M059J (cell line): Measurements from ENCODE around the gene GALNT7. TPM values are rescaled to one million over a fixed set of nuclear protein-coding genes. Genes with fewer than 3 reads are reported as not detected.

Experiments
- DNase-seq: peaks from one replicate; pipeline ENCODE4 v3.0.0-alpha.2; 2012; ENCODE audit warnings: low read depth
- total RNA-seq: library from RNA; depleted of rRNA; stranded (reverse); fragments of >200 nt; shearing (Covaris generic); gene quantifications from 2 replicates; pipeline ENCODE4 v1.2.3, GENCODE V29; 2014

GALNT7 gene
- total RNA-seq, 1 experiment from 2014 or later = 37.6 TPM

DNA sequence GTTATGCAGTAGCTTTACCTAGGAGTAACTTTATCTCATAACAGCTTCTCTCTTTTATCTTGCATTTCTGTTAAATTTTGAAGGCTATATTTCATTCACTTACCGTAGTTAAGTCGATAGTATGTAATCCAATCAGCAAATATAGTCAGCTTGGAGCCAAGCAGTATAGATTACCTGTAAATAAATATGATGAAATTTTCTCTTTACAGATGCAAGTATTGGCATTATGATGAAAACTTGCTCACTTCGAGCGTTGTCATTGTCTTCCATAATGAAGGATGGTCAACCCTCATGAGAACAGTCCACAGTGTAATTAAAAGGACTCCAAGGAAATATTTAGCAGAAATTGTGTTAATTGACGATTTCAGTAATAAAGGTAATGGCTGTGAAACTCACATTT, 123.3 kb downstream of the GALNT7 start:
- no peak for DNase-seq

DNA sequence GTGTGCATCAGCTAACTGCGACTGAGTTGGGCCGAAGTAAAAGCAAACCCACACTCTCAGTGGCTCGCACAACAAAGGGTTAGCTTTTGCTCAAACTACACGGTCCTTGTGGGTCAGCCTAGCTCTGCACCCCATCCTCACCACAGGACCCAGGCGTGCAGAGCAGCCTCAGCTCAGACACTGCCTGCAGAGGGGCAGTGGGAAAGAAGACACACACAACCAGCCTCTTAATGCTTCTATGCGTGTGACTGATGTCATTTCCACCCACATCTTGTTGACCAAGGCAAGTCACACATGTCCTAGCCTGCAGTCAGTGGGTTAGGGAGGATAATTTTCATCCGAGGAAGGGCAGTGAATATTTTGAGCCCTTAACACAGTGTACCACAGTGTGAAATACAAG, 125.1 kb downstream of the GALNT7 start:
- no peak for DNase-seq

DNA sequence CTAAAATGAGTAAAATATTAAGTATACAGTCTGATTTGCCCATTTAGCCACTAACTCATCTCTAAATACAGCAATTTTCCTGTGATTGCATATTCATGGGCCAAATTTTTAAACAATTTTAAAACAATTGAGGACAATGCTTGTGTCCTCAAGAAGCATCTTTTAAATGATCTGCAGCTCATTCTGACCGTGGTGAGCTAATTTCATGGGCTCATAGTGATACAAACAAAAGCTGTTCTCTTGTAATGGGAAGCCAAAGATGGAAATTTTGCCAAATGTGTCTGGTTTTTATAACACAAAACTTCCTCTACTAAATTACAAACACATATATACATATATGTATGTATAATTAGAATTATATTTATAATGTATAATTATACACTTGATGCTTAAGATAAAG, 125.8 kb downstream of the GALNT7 start:
- no peak for DNase-seq

DNA sequence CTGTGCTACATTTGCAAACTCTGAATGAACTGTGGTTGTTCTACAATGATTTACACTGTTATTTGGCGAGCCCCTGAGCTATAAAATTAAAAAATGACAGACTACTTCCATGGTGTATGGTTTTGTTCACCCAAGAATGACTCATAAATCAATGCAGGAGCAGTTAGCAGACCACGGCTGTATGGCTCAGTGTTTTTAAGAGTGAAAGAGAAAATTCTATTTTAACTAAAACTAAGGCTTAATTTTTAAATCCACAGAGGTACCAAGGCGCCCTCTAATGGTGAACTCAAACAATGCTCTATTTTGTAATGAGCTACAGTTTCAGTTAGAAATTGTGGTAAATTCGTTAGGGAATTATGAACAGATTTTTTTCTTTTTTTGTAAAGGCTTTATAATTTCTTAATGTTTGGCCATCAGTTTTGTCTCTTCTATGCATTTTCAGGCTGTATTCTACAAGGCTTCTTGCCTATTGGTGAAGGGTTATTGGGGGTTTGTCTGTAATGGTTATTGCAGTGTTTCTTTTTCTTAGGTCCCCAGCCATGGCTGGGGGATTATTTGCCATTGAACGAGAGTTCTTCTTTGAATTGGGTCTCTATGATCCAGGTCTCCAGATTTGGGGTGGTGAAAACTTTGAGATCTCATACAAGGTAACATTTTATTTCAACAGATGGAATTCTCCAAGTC, 133.0 kb downstream of the GALNT7 start:
- DNase-seq = peak; percentile 53

DNA sequence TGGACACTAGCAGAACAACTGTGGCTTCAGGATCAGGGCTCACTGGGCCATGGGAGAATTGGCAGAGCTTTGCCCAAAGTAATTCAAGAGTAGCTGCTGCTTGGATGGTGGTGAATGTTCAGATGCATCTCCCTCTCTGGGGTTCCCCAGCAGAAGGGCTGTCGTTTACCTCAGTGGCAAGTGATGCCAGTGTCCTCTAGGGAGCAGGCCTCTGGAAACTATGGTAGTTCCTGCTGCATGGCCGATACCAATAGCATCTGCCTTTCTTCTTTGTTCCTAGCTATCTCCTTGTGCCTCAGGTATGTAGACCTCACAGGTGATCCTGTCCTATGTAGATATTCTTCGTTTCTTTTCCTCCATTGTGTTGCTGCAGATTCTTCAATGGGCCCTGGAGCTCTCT, 139.2 kb downstream of the GALNT7 start:
- DNase-seq = no peak

DNA sequence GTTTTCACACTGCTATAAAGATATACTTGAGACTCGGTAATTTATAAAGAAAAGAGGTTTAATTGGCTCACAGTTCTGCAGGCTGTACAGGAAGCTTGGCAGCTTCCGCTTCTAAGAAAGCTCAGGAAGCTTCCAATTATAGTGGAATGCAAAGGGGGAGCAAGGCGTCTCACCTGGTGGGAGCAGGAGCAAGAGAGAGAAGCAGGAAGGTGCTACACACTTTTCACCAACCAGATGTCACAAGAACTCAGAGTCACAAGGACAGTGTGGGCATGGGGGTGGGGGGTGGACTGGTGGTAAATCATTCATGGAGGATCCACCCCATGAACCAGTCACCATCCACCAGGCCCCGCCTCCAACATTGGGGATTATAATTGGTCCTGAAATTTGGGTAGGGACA, 142.8 kb downstream of the GALNT7 start:
- DNase-seq = no peak

DNA sequence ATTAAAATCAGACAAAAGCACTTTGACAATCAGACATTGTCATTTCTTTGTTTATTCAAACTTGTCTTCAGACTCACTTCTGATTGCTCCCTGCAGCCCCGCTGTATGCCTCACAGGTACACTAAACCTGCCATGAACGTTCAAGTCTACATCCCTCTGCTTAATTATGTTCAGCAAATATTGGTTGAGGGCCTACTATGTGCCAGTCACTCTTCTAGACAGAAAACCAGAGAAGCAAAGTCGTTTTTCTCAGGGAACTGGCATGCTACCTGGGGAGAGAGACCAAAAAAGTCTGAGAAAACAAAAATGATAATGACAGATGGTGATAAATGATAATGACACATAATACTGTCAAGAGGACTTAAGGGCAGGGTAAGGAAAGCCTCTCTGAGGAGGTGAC, 146.1 kb downstream of the GALNT7 start:
- no peak for DNase-seq

DNA sequence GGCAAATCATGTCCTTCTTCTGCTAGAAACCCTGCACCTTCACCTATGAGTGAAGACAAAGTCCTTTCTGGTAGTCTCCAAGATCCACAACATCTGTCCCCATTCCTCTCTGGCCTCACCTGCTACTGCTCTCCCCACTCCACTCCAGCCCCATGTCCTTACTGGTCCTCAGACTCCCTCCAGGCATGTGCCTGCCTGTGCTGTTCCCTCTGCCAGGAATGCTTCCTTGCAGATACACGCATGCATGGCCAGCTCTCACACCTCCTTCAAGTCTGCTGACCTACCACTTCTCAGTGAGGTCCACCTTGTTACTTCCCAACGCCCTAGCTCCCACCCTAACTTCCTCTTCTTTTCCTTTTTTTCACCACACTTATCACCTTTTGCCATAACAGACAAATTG, 147.4 kb downstream of the GALNT7 start:
- DNase-seq = no peak

DNA sequence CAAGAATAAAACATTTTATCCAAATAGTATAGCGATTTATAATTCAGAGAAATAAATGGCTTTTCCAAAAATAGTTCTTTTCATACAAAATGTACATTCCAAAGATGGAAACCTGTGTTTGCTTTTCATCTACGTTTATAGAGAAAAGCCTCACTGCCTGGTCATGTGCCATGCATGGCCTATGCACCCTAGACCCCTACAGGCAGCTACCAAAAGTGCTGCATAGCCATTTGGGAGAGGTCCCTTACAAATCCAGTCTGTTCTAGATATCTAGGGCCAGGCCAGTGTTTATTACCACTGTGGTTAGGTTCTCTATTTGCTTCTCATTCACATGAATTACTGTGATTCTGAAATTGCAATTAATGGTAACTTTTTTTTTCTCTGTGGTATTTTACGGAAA, 148.4 kb downstream of the GALNT7 start:
- DNase-seq = no peak

DNA sequence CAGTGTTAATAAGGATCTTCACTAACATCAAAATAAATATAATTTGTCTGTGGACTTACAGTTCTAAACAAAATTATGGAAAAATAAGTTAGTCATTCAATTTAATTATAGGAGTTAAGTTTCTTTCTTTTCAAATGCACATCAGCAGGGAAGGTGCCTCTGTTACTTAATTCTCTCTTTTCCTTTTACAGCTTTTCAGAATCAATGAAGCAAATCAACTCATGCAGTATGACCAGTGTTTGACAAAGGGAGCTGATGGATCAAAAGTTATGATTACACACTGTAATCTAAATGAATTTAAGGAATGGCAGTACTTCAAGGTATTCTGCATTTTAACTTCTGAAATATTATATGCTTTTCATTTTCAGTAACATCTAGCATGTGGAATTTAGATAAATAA, 149.6 kb downstream of the GALNT7 start:
- no peak for DNase-seq

DNA sequence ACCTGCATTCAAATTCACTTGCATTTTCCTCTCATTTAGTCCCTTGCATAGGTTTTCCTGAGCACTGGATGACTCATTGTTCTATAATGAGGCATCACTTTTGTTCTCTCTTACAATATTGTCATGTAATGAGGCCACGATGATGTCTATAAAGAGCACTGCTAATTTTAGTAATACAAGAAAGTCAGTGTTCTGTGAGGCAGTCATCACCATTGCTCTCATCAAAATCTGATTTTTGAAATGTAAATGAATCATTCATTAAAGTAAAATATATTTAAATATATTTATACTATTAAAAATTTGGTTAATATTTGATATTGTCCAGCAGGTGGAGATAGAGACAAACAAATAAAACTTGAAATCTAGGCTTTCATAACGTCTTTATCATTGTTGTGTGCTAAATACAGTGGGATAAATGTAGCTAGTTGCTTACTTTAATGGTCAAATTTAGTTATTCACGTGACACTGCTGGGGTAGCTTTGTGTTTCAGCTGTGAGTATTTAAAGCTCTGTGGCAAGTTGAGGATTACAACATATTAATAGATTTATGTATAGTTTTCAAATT, 150.1 kb downstream of the GALNT7 start:
- DNase-seq = peak; percentile 49

DNA sequence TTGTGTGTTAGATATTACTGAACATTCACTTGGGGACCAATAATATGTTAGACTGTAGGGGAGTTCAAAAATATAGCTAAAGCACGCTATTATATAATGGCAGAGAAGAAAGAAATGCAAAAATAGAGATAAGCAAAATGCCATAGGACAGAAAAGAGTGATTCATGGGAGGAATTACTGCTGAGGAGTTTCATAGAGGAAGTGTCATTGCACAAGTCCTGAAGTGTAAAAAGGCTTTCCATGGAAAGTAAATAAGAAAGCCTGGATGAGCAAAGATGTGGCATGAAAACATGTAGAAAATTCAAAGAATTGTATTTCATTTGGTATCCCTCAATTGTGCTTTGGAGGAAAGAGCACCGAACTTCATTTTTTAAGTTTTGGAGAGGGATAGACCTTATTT, 151.1 kb downstream of the GALNT7 start:
- DNase-seq = no peak

DNA sequence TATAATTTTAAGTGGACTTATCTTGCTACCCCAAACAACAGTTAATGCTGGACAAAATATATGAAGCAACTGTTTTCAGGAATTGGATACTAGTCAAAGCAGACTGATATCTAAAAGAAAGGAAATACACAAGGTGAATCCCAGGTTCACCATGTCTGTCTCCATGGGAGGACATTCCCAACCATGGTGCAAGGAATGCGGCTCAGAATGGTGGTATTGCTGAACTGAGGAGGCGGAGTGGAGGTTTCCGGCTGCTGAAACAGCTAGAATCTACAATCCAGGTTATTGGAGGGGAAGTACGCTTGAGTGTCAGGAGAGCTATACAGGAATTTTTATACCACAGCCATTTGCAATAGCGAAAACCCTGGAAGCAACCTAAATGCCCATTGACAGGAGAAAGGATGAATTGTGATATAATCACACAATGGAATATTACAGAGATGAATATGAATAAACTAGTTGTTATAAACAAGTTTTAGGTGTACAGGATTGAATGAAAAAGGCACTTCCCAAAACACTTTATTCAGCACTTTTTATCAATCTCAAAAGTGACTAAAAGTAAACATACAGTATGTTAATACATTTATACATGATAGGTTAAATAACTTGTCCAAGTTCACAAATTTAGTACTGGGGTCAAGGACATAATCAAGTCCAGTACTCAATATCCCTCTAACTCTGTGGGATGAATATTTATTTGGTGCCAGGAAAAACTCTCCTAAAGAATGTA, 156.6 kb downstream of the GALNT7 start:
- no peak for DNase-seq

DNA sequence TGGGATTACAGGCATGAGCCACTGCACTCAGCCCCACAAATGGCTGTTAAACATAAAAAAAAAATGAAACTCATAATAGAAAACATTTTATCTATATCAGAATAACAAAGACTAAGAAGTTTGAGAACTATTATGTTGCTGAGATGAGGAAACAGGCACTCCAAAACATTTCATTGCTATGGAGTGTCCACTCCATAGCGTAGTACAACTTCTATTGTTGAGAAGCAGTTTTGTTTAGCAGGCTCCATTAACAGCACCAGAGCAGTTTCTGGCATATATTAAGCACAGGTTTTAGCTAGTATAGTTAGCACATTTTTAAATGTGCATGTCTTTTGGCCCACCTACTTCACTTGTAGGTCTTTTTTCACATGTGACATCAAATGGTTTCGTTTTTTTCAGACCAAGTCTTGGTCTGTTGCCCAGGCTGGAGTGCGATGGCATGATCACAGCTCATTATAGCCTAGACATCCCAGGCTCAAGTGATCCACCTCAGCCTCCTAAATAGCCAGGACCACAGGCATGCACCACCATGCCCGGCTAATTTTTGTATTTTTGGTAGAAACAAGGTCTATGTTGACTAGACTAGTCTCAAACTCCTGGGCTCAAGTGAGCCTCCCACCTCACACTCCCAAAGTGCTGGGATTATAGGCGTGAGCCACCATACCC, 159.8 kb downstream of the GALNT7 start:
- DNase-seq = peak; percentile 25

DNA sequence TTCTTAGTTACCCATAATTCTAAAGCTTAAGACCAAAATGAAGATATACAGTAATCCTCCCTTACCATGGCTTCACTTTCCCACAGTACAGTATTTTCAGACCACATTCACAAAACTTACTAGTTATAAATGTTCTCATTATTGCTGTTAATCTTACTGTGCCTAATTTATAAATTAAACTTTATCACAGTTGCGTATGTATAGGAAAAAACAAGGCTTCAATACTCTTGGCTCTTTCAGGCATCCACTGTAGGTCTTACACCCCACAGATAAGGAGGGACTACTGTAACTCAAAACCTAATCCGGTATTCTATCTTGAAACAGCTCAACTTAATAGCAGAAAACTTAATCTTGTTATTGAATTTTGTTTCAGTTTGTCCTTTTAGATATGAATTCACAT, 162.0 kb downstream of the GALNT7 start:
- no peak for DNase-seq

DNA sequence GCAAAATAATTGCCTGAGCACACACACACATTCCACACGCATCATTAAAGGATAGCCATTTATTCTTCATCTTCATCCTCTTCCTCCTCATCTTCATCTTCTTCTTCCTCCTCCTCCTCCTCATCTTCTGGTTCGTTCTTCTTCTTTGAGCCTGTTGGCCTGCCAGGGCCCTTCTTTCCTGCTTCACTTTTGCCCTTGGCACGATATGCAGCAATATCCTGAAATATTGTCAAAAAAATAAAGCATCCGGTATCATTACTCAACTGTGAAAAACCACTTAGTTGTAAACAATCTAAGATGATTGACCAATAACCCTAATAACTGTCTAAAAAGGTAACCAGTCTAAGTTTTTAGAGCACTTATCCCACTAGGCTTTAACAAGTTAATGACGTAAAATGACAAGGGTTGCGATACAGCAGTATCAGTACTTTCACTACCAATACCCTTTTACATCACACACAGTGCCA, 163.4 kb downstream of the GALNT7 start:
- DNase-seq = peak; percentile 17

DNA sequence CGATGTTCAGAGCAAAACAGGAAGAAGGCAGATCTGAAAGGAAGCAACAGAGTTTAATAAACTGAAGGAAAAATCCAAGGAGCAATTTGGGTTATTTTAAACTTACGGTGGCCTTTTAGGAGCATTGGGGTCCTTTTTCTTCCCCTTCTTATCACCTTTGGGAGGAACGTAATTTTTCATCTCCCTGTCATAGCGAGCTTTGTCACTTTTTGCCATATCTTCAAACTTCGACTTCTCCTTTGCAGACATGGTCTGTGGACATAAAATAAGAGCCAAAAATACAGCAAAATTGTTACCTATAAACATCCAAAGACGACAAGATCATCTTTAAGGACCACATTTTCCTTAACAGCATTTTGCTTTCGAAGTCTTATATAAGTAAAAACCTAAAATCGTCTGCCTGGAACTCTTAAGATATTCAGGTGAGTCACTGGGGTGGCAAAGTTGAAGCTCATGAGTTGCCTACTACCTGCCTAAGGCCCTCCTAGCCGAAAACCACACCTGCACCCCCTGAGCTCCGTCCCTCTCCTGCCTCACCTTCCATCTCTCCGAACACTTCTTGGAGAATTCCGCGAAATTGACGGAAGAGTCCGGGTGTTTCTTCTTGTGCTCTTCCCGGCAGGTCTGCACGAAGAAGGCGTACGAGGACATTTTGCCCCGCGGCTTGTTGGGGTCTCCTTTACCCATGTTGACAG, 164.5 kb downstream of the GALNT7 start:
- DNase-seq = peak; percentile 31

DNA sequence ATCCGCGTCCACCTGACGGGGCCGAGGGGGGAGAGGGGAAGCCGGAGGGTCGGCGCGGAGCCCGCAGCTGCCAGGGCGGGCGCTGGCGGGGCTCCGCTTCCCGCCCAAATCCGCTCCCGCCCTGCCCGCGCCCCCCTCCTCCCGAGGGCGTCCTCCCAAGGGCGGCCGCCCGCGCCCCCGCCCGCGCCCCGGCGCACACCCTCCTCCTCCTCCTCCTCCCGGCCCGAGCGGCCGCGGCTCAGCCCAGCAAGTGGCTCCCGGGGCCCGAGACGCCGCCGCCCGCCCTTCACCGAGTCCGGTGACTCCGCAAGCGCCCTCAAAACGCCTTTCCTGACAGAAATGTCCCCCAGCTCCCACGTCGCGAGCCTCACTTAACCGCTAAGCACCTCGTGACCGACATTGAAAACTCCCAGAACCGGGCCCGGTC, 165.1 kb downstream of the GALNT7 start:
- DNase-seq = peak; percentile 27

DNA sequence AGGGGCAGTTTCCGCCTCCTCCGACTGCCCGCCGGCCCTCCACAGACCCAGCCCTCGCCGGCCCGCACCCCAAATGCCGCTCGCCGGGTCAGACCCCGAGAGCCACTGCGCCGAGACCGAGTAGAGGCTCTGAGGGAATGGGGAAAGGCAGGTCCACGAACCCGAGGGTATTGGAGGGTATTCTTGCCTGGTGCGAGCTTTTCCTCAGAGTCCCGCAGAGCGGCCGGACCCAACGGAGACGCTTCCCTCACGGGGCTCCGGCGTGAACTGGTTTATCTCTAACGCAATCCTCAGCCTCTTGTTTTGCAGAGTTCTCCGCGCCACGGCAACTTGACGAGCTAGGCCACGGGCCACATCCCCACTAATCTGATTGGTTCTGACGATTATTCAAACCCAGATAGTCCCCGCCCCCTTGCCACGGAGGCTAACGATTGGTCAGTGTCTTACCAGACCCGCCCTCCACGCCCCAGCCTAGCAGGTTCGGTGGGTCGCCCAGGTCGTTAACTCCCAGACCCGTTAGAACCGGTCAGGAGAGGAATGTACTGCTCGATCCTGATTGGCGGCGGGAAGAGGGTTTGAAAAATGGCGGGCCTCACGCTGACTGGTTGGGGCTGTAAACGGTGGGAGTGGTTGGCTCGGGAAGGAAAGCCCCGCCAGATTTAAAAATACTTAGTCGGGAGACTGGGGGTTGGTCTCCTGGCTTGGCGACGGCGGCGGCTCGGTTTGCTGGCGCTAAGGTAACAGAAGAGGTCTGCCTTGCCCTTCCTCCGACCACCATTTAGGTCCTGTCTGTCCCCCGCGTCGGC, 165.7 kb downstream of the GALNT7 start, which contains the start of gene HMGB2:
Gene HMGB2, minus strand, starts transcription at position 274 of the 806 bp plus-strand sequence. CDS start 709 bp downstream, outside the sequence.
- peak; percentile 99 for DNase-seq

DNA sequence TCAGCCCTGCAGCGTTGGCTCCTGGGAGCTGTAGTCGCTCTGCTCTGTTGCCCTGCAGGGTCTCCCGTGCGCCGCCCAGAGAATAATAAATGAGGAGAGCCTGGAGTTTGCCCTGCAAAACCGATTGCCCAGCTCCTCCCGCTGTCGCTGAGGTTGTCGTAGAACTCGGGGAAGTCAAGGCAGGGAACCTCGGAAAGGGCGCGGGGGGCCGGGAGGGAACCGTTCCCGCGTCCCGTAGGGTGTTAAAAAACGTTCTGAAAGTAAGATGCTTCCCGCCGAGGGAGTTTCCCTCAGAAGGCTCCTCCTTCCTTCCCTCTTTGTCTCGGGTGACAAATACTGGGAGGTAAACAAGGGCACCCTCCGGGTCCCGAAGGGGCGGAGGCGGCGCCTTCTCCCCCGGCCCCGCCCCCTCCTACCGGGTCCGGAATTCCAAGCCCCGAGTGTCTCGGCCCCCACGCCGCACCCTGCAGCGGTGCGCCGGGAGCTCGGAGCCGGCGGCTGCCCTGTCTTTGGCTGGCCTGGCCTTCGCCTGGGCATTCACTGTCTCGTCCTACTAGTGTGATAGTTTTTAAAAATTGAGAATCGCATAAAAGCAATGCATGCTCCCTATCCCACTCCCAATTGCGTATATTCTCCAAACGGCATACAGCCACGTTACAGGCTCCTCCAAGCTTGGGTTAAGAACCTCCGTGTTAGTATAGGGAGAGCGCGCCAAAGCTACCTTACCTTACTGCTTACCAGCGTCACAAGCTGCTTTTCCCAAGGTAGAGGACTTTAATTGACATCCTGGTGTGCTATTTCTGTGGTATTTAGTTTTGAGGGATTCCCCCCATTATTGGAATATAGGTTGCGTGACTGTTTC, 166.5 kb downstream of the GALNT7 start:
- peak; percentile 90 for DNase-seq
